Activated T-cell treated with anti-CD3 and anti-CD28 coated beads for 1 hour (primary cell): ENCODE measurements around the gene EFCAB6.

Experiments
- DNase-seq: peaks from one replicate; pipeline ENCODE4 v3.0.0-alpha.2; 2020; ENCODE audit warnings: low read depth

EFCAB6 gene

DNA sequence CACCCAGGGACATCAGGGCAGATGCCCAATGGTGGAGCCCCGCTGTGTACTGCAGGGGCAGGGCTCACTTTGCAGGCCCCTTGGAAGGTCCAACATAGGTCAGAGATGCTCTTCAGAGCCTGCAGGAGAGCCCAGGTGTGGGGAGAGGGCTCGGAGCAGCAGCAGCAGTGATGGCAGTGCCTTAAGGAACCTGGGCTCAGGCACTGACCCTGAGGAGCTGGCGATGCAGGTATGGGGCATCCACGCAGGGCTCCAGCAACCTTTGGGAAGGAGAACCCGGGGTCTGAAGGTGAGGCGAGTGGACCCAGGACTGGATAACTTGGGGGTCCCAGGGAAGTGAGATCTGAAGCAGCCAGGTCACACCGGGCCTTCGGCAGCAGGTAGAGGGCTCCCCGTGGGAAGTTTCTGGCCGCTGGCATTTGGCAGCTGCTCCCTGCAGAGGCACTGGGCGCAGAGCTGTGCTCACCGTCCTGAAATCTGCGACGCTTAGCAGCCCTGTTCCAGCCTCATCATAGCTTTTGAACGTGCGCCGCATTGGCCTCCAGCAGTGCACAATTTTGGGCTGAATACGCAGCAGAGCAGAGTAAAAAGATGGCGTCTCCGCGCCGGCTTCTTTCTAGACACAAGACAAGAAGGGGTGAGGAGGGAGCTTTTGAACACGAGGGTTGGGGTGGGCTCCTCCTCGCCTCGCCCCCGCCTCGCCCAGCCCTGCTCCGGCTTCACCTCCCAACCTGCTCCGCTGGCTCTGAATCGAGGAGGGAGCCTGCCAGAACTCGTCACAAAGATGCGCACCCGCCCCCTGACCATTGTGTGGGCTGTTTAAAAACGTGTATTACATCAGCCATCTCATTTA, 281.5 kb downstream of the EFCAB6 start:
- DNase-seq: no peak

DNA sequence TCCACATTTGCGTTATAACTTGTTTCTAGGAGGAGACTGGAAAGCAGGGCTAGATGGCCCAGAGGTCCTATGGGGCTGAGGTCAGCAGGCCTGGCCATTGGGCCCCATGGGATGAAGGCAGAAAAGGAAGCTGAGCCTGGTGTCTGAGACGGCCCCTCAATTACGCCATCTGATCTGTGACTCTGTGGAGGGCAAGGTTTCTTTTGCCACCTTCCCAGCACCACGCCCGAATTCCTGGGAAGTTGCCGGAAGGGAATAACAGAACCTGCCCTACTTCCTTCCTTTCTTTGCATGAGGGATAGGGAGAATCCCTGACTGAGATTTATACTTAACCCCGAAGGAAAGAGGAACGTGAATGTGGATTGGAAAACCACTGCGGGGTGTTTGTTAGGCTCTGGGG, 282.2 kb downstream of the EFCAB6 start:
- no peak for DNase-seq

GRCh38 chr22:43529461-43529860, 282.6 kb downstream of the EFCAB6 start:
- no peak for DNase-seq

DNA sequence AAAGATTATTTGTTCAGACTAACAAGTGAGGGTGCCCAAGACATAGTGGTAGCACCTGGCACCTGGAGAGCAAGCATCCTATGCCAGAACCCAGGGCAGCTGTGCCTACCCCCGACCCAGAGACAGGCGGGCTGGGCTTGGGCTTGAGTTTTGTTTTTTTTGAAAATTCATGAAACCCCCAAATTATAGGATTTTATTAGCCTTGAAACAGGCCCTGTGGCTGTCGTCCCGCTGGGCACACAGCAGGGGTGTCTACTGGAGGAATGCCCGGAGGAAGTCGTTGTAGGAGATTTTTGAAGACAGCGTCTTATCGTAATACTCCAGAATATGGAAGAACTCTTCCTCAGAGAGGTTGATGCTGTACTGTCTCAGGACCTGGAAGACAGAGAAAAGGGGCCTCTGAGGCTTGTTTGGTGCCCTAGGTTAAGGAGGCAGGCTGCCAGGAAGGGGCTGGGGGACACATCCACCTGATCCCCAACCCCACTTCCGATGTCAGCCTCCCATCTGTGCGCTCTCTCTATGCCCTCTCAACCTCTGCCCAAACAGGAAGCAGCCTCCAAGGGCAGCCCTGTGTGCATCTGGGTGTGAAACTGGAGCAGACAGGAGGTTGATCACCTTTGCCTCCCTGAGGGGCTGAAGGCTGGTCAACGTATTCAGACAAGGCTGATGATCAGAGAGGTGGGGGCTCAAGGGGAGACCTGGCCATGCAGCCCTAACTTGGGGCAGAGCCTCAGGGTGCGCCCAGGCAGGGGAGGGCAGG, 283.3 kb downstream of the EFCAB6 start:
- no peak for DNase-seq

DNA sequence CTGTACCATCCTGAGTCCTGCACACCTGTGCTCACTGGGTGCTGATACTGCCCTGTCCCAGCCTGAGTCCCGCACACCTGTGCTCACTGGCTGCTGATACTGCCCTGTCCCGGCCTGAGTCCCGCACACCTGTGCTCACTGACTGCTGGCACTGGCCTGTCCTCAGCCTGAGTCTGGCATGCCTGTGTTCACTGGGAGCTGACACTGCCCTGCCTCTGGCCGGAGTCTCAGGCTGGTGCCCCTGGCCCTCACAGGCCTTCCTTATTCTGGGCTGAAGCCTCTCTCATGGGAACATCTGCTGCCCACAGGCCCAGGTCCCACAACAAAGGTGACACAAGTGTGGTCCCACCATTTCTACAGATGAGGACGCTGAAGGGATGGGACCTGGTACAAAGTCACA, 285.2 kb downstream of the EFCAB6 start:
- DNase-seq: no peak

GRCh38 chr22:43526117-43526655, 285.9 kb downstream of the EFCAB6 start:
- DNase-seq: no peak

GRCh38 chr22:43521716-43522115, 290.4 kb downstream of the EFCAB6 start:
- DNase-seq: no peak

- no peak for DNase-seq
These were observed 291.5 kb downstream of the EFCAB6 start for GRCh38 chr22:43520632-43521039.

DNA sequence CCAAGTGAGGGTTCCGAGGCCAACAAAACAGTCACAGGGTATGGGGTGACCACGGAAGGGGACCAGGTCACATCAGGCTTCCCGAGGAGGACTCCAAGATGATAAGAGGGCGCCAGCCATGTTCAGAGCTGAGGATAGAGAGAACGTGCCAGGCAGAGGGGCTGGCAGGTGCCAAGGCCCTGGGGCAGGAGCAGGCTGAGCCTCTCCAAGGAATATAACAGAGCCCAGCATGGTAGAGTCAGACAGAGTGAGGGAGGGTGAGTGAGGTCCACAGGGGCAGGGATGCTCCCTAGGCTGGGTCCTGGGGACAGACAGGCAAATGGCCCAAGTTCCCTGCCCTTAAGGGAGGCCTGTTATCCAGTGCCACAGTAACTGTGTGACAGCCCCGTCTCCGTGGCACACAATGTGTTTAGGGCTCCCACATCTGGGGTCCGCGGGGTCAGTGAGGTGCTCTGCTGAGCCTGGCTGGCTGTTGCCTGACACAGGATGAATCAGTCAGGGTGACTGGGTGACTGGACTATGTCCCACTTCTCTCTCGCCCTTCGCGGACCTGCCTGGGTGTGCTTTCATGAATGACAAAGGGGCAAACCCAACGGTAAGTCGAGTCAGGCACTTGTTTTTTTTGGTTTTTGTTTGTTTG, 295.0 kb downstream of the EFCAB6 start:
- DNase-seq: no peak

DNA sequence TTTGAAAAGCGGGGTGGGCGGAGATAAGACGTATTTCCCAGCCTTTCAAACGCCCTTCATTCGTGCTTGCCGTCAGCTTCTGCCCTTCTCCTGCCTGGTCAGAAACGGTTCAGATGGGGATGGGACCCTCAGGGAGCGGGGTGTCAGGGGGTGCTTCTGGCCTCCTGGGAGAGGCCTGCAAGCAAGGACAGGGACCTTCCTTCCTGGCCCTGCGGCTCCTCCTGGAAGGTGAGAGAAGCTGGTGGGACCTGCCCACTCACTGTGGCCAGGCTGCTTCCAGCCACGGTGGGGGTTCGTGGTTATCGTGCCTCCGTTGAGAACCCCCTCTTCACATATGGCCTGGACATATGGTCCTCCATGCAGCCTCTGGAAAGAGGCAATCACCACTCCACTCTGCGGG, 295.7 kb downstream of the EFCAB6 start:
- no peak for DNase-seq

GRCh38 chr22:43515902-43516301, 296.2 kb downstream of the EFCAB6 start:
- no peak for DNase-seq

GRCh38 chr22:43515411-43515810, 296.7 kb downstream of the EFCAB6 start:
- no peak for DNase-seq

- DNase-seq: no peak
These were observed 297.5 kb downstream of the EFCAB6 start for GRCh38 chr22:43514476-43515157.

DNA sequence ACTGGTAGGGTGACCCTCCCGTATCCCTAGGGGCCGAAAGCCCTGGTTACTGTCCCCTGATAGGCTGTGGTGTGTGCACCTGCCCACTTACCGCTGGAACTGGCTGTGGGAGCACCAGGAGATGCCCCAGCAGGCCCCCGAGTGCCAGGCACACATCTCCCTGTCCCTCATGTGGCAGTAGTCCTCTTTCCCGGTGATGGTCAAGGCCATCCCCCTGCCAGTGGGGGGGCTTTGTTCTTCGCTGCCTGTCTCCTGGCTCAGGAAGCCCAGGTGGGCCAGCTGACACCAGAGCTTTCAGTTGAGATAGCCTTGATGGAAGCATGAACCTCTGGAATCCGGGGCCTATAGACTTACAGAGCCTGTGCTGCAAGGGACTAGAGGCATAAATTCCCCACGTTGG, 299.8 kb downstream of the EFCAB6 start:
- DNase-seq: no peak

GRCh38 chr22:43511276-43511910, 300.7 kb downstream of the EFCAB6 start:
- no peak for DNase-seq

DNA sequence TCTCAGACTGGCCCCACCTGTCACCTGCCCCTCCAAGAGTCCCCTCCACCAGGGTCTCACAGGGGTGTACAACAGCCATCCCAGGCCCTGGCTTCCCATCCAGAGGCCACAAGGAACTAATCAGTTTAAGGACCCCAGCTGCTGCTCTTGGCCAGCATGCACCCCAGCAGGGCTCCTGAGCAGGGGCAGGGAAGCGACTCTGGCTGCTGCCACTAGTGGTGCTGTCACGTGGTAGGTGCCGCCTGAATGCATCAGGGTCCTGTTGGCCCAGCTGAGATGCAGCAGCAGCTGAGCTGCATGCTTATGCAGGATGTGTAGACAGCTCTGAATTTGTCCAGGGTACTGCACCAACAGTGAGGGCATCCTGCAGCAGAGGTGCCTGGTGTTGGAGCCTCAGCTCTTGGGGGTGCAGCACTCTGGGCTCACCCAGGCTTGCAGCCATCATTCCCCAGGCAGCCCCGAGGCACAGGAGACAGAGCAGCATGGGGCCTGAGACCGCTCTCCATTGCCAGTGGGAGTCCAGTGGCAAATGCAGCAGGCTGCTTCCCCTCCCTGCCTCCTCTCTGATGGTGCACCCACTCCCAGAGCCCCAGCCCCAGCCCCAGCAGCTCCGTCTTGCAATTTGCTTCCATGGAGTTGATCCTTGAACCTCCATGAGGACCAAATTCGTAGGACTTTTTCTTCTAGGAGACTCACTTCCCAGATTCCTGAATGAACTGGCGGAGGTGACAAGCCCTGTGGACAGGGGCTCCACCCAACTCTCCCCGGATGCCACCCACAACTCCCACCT, 301.6 kb downstream of the EFCAB6 start:
- DNase-seq: no peak

- no peak for DNase-seq
These were observed 302.8 kb downstream of the EFCAB6 start for GRCh38 chr22:43509337-43509736.

DNA sequence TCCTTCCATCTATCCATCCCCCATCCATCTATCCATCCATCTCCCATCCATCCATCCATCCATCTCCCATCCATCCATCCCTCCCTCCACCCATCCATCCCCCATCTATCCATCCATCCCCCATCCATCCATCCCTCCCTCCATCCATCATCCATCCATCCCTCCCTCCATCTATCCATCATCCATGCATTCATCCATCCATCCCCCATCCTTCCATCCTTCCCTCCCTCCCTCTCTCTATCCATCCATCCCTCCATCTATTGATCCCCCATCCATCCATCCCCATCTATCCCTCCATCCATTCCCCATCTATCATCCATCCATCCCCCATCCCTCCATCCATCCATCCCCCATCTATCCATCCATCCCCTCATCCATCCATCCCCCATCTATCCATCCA, 303.6 kb downstream of the EFCAB6 start:
- no peak for DNase-seq

DNA sequence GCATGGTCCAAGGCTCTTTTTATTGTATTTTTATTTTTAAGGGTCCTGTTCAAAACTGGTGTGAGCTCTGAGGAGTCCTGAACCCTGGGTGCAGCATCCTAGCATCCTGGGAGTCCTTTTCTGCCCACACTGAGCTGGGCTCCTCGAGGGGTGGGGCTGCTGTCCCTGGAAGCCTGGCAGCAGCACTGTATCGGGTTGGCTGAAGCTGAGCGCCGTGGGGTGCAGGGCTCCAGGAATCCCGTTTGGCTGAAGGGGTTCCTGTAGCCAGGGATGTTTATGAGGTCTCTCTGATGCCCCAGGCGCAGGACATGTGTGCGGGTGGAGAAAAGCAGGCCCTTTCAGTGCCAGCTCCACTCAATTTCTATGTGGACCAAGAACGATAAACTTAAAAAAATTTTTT, 304.9 kb downstream of the EFCAB6 start:
- no peak for DNase-seq

GRCh38 chr22:43506487-43506886, 305.6 kb downstream of the EFCAB6 start:
- no peak for DNase-seq

DNA sequence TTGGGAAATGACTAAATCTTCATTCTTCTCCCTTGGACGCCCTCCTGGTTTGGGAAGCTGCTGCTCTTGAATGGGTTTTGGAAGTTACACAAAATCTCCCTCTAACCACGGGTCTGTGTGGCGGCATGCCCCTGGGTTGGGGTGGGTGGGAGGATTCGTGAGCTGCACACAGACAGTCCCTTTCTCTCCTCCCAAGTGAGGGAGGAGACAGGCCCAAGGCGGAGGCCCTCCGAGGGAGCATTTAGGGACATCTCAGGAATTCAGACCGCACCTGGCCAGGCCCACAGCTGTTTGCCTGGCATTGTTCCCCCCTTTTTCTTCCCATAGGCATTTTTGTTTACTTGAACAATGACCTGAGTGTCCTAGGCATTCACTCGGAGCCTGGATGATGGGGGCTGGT, 306.2 kb downstream of the EFCAB6 start:
- DNase-seq: no peak
